ENCODE data around the gene CEP290.
"Not testable (repeated sequence)": the region's sequence is repeated elsewhere in the genome, so short reads cannot be mapped to it uniquely, and the experiment has no call there.

Gene CEP290

GRCh38 chr12:88035907-88036289 lies 106.0 kb downstream of the CEP290 start:
- no peak for DNase-seq

GRCh38 chr12:88035271-88035906 lies 106.5 kb downstream of the CEP290 start:
- DNase-seq: peak; percentile 60 to 86

- DNase-seq: not testable (repeated sequence)
These were observed 110.7 kb downstream of the CEP290 start for GRCh38 chr12:88031161-88031560.

GRCh38 chr12:88029093-88029665 lies 112.7 kb downstream of the CEP290 start, which contains the start of gene C12orf50:
TSS of gene C12orf50 (minus strand) at chr12:88029401. CDS start at chr12:88026962, 2,439 bp downstream.
- no peak for DNase-seq

- DNase-seq: no peak
These were observed 115.7 kb downstream of the CEP290 start for GRCh38 chr12:88026196-88026595.

GRCh38 chr12:88017964-88018363 lies 123.9 kb downstream of the CEP290 start:
- no peak for DNase-seq

GRCh38 chr12:88015825-88016224 lies 126.1 kb downstream of the CEP290 start:
- no peak for DNase-seq

- DNase-seq: no peak
These were observed 130.1 kb downstream of the CEP290 start for GRCh38 chr12:88011755-88012154.

- no peak for DNase-seq
These were observed 135.5 kb downstream of the CEP290 start for GRCh38 chr12:88006351-88006750.

GRCh38 chr12:88001327-88001726 lies 140.6 kb downstream of the CEP290 start:
- no peak for DNase-seq

Measured in NCI-H524 (cell line).